ENCODE measurements around the gene CRISPLD2.

Gene CRISPLD2

GRCh38 chr16:84893849-84894599, 74.2 kb downstream of the CRISPLD2 start:
- TF ChIP-seq CTCF (IDR thresholded peaks at IDR 0.05) (no peak), ZFX (IDR thresholded peaks at IDR 0.05; ENCODE audit: borderline replicate concordance) (no peak)
- H3K27ac ChIP-seq: no peak overlapping the region

GRCh38 chr16:84895016-84895415, 75.2 kb downstream of the CRISPLD2 start:
- H3K27ac ChIP-seq: no peak overlapping the region
- TF ChIP-seq CTCF (IDR thresholded peaks at IDR 0.05) (no peak), ZFX (IDR thresholded peaks at IDR 0.05; ENCODE audit: borderline replicate concordance) (no peak)

- TF ChIP-seq CTCF (IDR thresholded peaks at IDR 0.05): no peak
- no peak for TF ChIP-seq ZFX (IDR thresholded peaks at IDR 0.05; ENCODE audit: borderline replicate concordance)
- no peak overlapping the region for H3K27ac ChIP-seq
These were observed 77.1 kb downstream of the CRISPLD2 start for GRCh38 chr16:84896847-84897246.

GRCh38 chr16:84897911-84898377, 78.2 kb downstream of the CRISPLD2 start:
- no peak overlapping the region for H3K27ac ChIP-seq
- TF ChIP-seq CTCF (IDR thresholded peaks at IDR 0.05): no peak
- TF ChIP-seq ZFX (IDR thresholded peaks at IDR 0.05; ENCODE audit: borderline replicate concordance): no peak

- no peak overlapping the region for H3K27ac ChIP-seq
- TF ChIP-seq ZFX (IDR thresholded peaks at IDR 0.05; ENCODE audit: borderline replicate concordance) (no peak), CTCF (IDR thresholded peaks at IDR 0.05) (no peak)
These were observed 78.7 kb downstream of the CRISPLD2 start for GRCh38 chr16:84898447-84898846.

- TF ChIP-seq CTCF (IDR thresholded peaks at IDR 0.05) (no peak), ZFX (IDR thresholded peaks at IDR 0.05; ENCODE audit: borderline replicate concordance) (no peak)
- no peak overlapping the region for H3K27ac ChIP-seq
These were observed 79.6 kb downstream of the CRISPLD2 start for GRCh38 chr16:84899414-84899813.

GRCh38 chr16:84905965-84906460, 86.2 kb downstream of the CRISPLD2 start:
- no peak for TF ChIP-seq CTCF (IDR thresholded peaks at IDR 0.05)
- no peak for TF ChIP-seq ZFX (IDR thresholded peaks at IDR 0.05; ENCODE audit: borderline replicate concordance)
- no peak overlapping the region for H3K27ac ChIP-seq

Data from 22Rv1 (cell line).